HG03354 (cell line): ENCODE data around the gene PLCH1.
"Not testable (repeated sequence)": the region's sequence is repeated elsewhere in the genome, so short reads cannot be mapped to it uniquely, and the experiment has no call there.

Experiments
- ATAC-seq: cut with Tn5 transposase; IDR thresholded peaks from one replicate; pipeline ENCODE4 v1.9.1; 2021; ENCODE audit warnings: mild to moderate bottlenecking; ENCODE audit not compliant: unreplicated experiment, poor library complexity, severe bottlenecking

The PLCH1 gene

DNA sequence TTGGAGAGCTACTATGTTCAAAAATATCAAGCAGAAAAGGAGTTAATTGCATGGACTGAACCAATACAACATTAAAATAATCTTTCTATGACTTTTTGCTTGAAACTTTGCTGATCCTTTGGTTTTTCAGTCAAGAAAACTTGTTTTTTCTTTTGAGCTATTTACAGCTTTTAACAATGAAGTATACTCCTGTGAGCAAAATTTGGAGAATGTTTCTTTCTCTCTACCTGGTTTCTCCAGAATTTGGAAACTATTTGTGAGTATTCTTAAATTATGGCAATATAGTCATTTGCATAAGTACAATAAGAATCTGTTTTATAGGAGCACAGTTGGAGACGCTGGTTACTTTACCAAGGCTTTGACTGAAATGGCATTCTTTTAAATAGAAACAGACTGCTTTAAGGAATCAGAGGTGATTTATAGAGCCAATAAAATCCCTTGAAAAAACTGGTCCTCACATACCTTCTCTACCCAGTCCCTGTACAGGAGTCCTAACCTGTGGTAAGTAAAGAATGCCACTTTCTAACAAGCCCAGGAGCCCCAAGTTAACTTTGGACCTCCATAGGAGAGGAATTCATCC is 127.4 kb downstream of the PLCH1 start:
- ATAC-seq = no peak

DNA sequence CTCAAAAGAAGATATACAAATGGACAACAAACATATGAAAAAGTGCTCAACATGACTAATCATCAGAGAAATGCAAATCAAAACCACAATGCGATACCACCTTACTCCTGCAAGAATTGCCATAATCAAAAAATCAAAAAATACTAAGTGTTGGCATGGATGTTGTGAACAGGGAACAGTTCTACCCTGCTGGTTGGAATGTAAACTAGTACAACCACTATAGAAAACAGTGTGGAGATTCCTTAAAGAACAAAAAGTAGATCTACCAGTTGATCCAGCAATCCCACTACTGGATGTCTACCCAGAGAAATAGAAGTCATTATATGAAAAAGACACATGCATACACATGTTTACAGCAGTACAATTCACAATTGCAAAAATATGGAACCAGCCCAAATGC is 129.7 kb downstream of the PLCH1 start:
- ATAC-seq = not testable (repeated sequence)

DNA sequence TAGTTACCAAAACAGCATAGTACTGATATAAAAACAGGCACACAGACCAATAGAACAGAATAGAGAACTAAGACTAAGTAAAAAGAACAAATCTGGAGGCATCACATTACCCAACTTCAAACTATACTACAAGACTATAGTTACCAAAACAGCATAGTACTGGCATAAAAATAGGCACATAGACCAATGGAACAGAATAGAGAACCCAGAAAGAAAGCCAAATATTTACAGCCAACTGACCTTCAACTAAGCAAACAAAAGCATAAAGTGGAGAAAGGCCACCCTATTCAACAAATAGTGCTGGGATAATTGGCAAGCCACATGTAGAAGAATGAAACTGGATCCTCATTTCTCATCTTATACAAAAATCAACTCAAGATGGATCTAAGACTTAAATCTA is 130.5 kb downstream of the PLCH1 start:
- ATAC-seq = not testable (repeated sequence)

DNA sequence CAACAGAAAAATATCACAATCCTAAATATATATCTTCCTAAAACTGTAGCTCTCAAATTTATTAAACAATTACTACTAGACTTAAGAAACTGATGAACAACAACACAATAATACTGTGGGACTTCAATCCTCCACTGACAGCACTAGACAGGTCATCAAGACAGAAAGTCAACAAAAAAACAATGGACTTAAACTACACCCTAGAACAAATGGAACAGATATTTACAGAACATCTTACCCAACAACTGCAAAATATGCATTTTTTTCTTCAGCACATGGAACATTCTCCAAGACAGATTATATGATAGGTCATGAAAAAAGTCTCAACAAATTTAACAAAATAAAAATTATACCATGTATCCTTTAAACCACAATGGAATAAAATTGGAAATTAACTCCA is 133.4 kb downstream of the PLCH1 start:
- ATAC-seq = no peak

DNA sequence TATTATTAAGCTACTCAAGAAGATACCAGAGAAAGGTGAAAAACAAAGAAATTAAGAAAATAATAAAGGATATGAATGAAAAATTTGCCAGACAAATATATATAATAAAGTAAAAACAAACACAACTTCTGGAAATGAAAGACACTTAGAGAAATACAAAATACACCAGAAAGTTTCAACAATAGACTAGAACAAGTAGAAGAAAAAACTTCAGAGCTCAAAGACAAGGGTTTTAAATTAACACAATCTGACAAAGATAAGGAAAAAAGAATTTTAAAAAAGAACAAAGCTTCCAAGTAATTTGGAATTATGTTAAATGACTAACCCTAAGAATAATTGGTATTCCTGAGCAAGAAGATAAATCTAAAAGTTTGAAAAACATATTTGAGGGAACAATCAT is 135.3 kb downstream of the PLCH1 start:
- ATAC-seq = no peak

DNA sequence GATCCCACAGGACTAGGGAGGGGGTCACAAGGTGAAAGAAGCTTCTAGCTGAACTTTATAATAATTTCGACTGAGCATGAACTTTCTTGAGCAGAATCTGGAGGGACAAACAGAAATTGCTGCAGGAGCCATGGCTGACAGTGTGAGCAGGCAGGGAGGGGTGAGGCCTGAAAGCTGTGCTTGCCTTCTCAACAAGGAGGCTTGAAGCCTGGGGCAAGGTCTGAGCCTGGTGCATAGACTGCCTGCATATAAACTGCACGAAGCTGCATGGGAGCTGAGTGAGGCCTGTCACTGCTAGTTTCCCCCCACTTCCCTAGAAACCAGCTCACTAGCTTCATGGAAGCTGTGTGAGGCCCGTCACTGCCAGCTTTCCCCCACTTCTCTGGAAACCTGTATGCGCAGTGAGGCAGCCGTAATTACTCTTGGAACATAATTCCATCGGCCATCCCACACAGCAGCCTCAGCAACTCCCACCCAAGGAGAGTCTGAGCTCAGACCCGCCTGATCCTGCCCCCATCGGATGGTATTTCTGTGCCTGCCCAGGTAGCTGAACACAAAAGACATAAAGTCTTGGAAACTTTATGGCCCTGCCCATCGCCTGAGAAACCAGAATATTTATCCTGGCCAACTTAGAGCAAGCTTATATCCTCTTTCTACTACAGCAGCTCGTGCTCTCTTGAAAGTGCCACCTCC is 136.5 kb downstream of the PLCH1 start:
- no peak for ATAC-seq

DNA sequence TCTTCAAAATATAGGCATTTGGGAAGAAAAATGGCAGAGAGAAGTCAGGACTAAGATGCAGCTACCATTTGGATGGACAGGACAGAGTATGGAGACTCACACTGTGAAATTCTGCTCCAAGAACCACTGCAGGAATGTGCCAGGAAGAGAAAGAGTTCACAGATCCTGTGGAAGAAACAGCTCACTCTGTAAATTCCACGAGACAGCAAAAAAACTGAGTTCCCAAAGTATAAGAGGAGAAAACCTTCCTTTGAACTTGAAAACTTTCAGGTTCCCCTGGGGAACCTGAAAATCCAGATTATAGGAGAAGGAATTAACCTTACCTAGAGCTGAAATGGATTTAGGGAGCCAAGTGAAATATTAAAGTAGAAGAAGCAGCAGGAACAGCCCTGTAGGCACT is 137.1 kb downstream of the PLCH1 start:
- no peak for ATAC-seq

DNA sequence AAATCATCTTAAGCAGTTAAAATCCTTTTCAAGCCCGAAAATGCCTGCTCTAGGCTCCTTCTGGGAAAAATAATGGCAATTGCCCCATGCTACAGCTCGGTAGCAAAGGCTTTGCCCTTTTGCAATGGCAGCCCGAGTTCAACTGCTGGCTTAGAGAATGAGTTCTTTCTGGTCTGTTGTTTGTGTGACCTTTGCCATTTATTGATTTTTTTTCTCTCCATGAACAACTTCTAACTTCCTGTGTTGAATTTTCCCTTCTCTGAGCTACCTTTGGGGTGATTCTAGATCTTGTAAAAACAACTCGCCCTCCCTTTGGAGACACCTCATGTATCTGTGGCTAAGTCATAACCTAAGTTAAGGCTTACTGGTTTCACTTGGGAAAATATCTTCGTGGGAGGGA is 139.3 kb downstream of the PLCH1 start:
- no peak for ATAC-seq

DNA sequence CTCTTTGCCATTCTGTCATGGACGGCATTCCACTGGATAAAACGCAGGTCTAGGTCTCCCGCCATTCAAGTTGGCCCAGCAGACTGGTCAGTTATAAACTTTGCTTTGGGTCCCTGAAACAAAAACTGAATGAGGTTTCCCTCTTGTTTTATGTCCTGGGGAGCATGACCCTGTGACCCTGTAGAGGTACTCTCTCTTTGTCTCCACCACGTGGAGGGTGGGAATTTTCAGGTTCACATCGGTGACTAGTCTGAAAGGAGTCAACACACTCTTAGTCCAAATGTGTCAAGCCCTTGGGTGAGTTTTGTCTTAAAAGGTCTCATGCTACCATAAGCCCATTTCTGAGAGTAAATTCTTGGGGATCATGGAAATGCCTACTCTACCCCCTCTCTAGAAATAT is 139.9 kb downstream of the PLCH1 start:
- no peak for ATAC-seq

DNA sequence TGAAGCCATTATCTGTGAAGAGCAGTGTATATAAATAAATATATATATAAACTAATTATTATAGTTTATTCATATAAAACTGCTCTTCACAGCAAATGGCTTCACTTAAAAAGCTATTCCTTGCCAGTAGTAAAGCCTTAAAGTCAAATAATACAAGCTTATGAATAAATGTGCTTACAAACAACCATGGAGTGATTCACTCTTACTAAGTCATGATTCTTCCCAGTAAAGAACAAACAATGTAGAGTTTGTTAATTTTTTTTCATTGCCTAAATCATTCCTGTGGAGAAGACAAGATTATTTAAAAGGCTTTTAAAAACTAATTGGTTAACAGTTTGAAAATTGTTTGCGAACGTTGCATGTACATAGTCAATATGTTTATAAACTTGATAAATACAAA is 140.7 kb downstream of the PLCH1 start:
- no peak for ATAC-seq

DNA sequence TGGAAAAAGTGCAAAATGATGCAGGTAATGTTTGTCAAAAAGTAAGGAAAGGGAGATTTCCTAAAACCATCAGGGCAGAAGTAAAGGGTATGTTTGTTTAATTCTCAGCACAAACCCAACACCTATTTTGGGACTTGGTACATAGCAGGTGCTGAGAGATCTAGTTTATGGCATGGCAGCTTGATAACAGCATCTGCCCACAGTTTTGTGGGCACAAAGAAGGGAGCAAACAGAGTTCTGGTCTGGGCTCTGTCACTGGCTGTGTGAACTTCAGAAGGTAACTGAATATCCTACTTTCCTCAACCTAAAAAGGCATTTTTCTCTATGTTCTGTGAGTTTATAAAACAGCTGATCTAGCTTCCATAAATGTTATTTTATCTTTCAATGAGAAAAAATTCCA is 141.6 kb downstream of the PLCH1 start:
- ATAC-seq = no peak

DNA sequence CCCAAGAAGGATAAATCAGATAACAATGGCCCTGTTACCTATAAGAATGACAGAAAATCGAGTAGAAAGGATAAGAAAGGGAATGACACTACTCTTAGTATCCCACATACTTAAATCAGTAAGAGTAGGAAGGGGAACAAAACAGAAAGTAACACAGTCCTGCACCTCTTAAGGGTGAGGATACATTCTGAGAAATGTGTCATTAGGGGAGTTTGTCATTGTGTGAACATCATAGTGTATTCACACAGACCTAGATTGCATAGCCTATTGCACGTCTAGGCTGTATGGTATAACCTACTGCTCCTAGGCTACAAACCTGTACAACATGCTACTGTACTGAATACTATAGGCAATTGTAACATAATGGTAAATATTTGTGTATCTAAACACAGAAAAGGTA is 142.6 kb downstream of the PLCH1 start:
- no peak for ATAC-seq

DNA sequence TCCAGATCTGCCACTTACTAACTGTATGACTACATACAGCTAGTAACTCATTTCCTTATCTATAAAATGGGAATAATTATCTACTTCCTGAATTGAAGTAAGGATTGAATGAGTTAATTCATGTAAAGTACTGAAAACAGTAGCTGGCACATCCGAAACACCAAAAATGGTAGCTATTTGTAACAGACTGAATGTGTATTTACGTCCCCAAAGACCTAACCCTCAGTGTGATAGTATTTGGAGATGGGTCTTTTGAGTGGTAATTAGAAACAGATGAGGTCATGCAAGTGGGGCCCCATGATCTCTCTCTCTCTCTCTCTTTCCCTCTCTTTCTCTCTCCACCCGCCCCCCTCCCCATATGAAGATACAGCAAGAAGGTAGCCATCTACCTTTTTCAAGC is 146.2 kb downstream of the PLCH1 start:
- ATAC-seq = no peak

DNA sequence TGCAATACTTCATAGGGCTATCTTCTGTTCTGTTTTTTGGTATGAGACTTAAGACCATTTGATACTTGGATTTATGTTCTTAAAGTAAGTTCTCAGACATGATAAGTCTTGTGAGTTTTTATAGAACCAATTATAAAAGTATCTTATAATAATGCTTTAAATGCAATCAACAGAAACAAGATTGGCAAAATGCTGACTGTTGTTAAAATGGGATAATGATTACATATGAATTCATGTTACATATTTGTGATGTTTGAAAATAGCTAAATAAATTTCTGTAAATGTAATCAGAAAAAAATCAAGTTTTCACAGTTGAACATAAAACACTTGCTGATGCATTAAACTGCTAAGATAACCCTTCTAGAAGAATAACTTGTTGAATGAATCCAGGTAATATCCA is 148.3 kb downstream of the PLCH1 start:
- no peak for ATAC-seq

DNA sequence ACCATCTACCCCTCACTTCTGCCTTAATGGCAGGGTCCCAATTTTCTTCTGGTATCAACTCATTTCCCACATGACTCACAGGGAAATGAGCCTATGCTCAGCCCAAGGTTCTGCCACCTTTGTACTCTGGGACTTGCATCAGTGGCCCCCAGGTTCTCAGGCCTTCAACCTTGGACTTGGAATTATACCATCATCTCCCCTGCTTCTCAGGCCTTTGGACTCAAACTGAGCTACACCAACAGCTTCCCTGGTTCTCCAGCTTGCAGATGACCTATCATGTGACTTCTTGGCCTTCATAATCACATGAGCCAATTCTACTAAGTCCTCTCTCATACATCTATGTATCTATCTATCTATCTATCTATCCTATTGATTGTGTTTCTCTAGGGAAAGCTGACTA is 149.5 kb downstream of the PLCH1 start:
- ATAC-seq = no peak

DNA sequence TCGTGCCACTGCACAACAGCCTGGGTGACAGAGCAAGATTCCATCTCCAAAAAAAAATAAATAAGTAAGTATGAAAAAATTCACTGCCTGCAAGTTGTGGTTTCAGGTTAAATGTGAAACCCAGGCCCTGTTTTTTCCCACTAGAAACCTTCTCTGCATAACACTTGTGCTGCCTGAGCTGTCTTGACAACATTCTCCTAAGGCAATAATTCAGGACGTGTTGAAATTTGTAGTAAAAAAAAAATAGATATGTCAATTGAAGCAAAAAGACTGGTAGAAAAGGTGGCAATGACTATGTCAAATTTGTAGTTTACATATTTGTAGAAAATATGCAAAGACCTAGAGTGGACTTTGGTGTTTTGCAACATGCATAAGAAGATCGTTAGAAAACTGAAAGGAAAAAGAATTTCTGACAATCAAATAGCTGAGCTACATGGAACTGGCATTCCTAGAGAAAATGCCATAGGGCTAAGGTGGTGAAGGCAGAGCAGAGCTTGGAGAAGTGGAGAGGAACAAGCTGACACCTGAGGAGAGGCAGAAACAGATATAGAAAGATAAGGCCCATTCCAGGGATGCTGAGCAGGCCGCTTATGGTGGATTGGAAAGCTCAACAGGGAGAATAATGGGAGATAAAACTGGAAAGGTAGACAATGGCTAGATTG is 150.2 kb downstream of the PLCH1 start:
- ATAC-seq = no peak

DNA sequence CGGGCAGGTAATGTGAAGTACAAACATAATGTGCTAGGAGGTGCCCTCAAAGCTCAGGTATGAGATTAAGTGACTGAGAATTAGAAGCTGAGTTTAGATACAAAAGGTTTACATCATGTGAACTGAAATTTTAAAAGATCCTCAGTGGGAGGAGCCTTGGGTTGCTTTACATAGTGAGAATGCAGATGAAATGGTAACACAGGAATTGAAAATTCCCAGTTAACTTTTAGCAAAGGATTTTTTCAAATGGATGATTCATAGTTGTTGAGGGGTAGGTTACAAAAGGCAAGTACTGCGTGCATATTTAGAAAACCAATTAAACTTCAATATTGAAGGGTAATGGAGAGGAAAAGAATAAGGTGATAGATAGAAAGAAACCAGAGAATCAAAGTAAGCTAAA is 157.3 kb downstream of the PLCH1 start:
- no peak for ATAC-seq

DNA sequence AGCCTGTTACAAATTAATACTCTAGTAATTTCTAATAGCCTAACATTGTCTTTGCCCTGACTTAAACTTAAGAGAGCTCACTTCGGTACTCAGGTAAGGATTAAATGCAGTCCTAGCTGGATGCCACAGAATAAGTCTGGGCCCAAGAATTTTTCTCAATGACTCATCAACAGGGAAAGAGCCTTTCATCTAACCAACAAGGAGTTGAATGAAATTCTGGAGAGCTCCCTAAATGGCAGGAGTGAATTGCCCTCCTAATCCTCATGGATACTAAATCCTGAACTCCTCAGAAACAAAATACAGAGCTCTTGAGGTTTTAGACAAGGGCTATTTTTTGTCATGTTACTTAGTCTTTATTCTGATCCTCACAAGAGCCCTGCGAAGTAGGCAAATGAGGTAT is 159.5 kb downstream of the PLCH1 start:
- no peak for ATAC-seq

DNA sequence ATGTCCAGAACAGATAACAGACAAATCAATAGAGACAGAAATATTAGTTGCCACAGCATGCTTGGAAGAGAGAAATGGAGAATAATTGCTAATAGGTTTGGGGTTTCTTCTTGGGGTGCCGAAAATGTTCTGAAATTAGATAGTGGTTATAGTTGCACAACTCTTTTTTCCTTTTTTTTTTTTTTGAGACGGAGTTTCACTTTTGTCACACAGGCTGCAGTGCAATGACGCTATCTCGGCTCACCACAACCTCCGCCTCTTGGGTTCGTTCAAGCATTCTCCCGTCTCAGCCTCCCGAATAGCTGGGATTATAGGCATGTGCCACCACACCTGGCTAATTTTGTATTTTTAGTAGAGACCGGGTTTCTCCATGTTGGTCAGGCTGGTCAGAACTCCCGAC is 163.3 kb downstream of the PLCH1 start:
- no peak for ATAC-seq

DNA sequence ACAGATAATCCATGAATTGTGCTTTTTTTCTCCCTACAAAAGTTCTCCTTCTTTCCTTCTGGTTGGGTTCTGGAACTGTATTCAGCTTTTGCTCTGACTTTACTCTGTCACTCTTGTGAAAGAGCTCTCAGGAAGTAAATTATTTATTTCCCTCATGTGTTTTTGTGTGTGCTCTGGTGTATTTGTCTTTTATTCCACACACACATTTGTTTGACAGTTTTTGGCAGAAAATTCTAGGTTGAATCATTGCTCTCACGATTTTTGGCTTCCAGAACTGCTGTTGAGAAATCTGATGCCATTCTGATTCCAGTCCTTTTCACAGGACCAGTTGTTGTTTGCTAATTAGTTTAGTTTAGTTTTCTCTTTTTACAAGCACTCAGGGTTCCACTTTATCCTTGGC is 172.8 kb downstream of the PLCH1 start:
- no peak for ATAC-seq

DNA sequence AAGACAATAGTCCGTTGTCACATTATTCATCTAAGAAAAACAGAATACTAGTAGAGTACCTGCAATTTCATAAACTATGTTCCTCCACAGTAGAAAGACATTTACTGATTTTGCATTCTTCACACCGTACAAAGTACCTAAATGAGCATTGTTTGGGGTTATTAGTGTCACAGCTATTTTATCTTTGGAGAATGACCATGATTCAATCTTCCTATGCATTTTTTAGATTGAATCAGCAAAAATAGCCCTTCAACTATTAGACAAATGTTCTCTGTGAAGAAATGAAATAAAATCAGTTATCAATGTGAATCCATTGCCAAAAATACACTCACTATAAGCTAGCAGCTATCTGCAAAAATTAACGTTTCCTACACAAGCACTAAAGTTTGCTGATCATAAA is 176.6 kb downstream of the PLCH1 start:
- no peak for ATAC-seq
